A204.1 (cell line): ENCODE results near the gene URI1.
"Not testable (repeated sequence)": the region's sequence is repeated elsewhere in the genome, so short reads cannot be mapped to it uniquely, and the experiment has no call there.

Experiments used
- FAIRE-seq: peaks from 2 replicates; lab custom pipeline; 2012; peaks lifted over from hg19 to GRCh38; lab: Jason Lieb, UNC

Gene URI1

GRCh38 chr19:29941828-29942403, at the start of gene URI1:
Gene URI1, plus strand, starts transcription at chr19:29942239. Its CDS starts 309 bp downstream, at chr19:29942548.
- no peak for FAIRE-seq

- FAIRE-seq, result no peak
Observed at GRCh38 chr19:29893606-29894284, 48.3 kb upstream of the URI1 start.

GRCh38 chr19:29896802-29897201, 45.2 kb upstream of the URI1 start:
- FAIRE-seq, result no peak

GRCh38 chr19:29897466-29897865, 44.6 kb upstream of the URI1 start:
- FAIRE-seq, result no peak

GRCh38 chr19:29904017-29904416, 38.0 kb upstream of the URI1 start:
- FAIRE-seq, result no peak

GRCh38 chr19:29908963-29909944, 32.8 kb upstream of the URI1 start:
- no peak for FAIRE-seq

GRCh38 chr19:29914933-29915332, 27.1 kb upstream of the URI1 start:
- no peak for FAIRE-seq

GRCh38 chr19:29915832-29916231, 26.2 kb upstream of the URI1 start:
- FAIRE-seq, result not testable (repeated sequence)

GRCh38 chr19:29917911-29918310, 24.1 kb upstream of the URI1 start:
- no peak for FAIRE-seq

GRCh38 chr19:29918891-29919290, 23.1 kb upstream of the URI1 start:
- FAIRE-seq, result no peak

GRCh38 chr19:29922972-29923371, 19.1 kb upstream of the URI1 start:
- FAIRE-seq, result no peak

GRCh38 chr19:29923653-29924052, 18.4 kb upstream of the URI1 start:
- no peak for FAIRE-seq

- FAIRE-seq, result no peak
Observed at GRCh38 chr19:29926031-29926430, 16.0 kb upstream of the URI1 start.

- FAIRE-seq, result no peak
Observed at GRCh38 chr19:29926801-29927200, 15.2 kb upstream of the URI1 start.

- FAIRE-seq, result no peak
Observed at GRCh38 chr19:29927944-29928625, 14.0 kb upstream of the URI1 start.

GRCh38 chr19:29928831-29929230, 13.2 kb upstream of the URI1 start:
- no peak for FAIRE-seq

- FAIRE-seq, result no peak
Observed at GRCh38 chr19:29934257-29934656, 7.8 kb upstream of the URI1 start.

- FAIRE-seq, result no peak
Observed at GRCh38 chr19:29934781-29935180, 7.3 kb upstream of the URI1 start.

- FAIRE-seq, result no peak
Observed at GRCh38 chr19:29936409-29936808, 5.6 kb upstream of the URI1 start.

- no peak for FAIRE-seq
Observed at GRCh38 chr19:29939628-29940027, 2.4 kb upstream of the URI1 start.

GRCh38 chr19:29940971-29941585, 961 bp upstream of the URI1 start:
- FAIRE-seq, result no peak
